Stimulated activated CD4-positive, alpha-beta T cell treated with anti-CD3 and anti-CD28 coated beads, Interleukin-15, amount 100 ng/mL, for 24 hours (primary cell): ENCODE measurements around the gene CNOT1.

Source experiments
- DNase-seq: peaks from one replicate; pipeline ENCODE4 v3.0.0-alpha.2; 2020

The CNOT1 gene

DNA sequence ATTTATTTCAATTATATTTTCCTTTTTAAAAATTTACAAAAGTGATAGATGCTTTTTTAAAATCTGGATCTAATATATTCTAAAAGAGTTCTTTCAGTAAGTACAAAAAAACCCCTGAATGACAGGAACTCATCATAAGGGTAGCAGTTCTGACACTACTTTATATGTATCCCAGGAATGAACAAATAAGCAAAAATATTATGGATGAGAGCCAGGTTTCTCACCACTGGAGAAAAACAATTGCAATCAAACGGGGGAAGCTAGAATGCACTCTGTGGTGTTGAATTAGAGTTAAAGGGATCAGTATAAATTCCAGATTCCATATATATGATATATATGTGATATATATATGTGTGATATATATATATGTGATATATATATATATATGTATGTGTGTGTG is 152.8 kb downstream of the CNOT1 start:
- no peak for DNase-seq

GRCh38 chr16:58475091-58475619 is 154.5 kb downstream of the CNOT1 start:
- DNase-seq, result no peak

GRCh38 chr16:58474296-58474695 is 155.3 kb downstream of the CNOT1 start:
- DNase-seq, result no peak

DNA sequence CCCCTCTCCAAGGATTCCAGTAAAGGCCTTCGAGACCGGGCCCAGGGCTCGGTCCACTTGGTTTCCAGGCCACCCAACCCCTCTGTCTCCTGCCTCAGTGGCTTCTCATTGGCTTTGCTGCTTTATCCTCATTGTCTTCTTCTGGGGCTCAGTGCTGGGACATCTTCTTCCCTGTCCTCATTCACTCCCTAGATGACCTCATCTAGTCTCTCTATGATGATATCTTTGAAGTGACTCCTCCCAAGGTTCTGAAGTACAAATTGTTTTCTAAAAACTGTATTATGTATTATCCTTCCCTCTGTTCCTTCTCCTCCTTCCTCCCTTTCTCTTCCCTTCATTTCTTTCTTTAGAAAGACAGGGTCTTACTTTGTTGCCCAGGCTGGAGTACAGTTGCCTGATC is 156.8 kb downstream of the CNOT1 start:
- no peak for DNase-seq

- no peak for DNase-seq
These were observed 157.4 kb downstream of the CNOT1 start for GRCh38 chr16:58472266-58472665.

GRCh38 chr16:58471209-58471975 is 158.2 kb downstream of the CNOT1 start:
- no peak for DNase-seq
